Measurements from ENCODE around the gene XRCC6.
"Not testable (repeated sequence)": the region's sequence is repeated elsewhere in the genome, so short reads cannot be mapped to it uniquely, and the experiment has no call there.

Gene XRCC6

DNA sequence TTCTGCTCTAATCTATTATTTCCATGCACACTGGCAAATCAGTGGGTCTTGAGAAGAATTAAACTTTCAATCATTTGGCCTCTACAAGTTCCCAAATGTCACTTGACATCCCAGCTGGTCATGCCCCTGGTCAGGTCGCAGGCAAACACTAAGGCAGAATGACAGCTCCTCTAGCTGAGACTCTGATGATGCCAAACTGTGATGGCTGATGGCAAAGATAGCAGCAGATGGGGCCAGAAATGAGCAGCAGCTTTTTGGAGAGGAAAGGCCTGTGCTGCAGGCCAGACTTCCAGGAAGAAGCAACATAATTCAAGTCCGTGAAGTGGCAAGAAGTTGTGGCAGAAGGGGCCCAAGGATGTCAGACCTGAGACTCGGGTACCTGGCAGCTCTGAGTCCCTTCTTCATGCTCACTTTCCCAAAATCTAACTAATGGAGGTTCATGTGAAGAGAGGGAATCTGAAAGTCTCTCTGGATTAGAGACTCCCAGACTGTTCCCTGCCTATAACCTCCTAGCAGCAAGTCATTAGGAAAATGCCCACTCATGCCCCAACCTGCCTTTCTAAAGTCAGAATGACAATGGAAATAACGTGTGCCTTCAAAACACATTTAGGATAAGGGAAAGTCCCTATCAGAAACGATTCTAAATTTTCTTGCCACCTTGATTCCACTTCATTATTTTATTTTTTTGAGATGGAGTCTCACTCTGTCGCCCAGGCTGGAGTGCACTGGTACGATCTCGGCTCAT lies 22.0 kb upstream of the XRCC6 start:
- no peak for DNase-seq (ENCODE audit: low read depth in 2 of 2)

DNA sequence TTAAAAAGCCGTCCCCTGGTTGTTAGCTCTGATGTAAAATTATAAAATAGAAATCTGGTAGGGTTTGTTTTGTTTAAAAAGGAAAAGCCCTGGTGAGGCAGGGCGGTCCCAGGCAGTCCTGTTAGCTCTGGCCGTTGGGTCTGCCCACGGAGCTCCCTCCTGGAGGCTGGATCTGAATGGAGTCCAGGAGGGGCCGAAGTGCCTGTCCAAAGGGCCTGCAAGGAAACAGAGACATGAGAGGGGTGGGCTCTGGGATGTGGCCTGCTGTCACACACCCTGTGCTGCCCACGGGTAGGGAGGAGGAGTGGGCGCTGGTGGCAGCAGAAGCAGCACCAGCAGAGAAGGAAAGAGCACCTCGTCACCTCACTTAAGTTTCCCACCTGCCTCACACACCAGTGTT lies 20.1 kb upstream of the XRCC6 start:
- DNase-seq (ENCODE audit: low read depth in 2 of 2), result no peak

DNA sequence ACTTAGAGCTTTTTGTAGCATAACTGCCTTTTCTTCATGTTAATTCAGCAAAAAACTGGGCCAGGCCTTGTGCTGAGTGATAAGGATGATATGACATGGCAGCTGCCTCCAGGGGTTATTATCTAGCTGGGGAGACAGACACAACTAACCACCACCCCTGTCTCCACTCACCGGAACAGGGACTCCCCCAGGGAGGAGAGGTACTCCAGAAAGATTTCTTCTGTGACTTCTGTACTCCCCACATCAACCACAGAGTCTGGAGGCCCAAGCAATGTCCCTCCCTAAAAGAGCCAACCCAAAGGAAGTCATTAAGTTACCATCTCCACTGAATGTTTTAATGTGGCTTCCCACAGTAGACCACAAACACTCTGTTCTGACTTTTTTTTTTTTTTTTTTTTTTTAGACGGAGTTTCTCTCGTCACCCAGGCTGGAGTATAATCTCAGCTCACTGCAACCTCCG lies 17.2 kb upstream of the XRCC6 start:
- DNase-seq (ENCODE audit: low read depth in 2 of 2), result peak; percentile 32 to 64

DNA sequence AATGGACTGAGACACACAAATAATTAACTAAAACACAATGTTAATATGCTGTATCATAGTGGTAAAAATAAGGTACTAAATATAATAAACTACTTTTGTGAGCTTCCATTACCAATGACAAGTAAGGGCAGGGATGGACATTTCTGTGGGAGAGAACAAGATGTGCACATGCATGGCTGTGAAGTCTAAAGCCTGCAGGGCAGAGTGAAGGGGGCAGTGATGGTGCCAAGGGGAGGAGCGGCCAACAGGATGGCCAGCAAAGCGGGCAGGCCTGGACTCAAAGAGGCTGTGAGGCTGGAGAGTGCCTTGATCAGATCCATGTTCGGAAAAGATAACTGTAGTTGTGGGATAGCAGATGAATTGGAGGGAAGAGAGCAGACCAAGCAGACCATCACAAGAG lies 12.7 kb upstream of the XRCC6 start:
- DNase-seq (ENCODE audit: low read depth in 2 of 2), result no peak

DNA sequence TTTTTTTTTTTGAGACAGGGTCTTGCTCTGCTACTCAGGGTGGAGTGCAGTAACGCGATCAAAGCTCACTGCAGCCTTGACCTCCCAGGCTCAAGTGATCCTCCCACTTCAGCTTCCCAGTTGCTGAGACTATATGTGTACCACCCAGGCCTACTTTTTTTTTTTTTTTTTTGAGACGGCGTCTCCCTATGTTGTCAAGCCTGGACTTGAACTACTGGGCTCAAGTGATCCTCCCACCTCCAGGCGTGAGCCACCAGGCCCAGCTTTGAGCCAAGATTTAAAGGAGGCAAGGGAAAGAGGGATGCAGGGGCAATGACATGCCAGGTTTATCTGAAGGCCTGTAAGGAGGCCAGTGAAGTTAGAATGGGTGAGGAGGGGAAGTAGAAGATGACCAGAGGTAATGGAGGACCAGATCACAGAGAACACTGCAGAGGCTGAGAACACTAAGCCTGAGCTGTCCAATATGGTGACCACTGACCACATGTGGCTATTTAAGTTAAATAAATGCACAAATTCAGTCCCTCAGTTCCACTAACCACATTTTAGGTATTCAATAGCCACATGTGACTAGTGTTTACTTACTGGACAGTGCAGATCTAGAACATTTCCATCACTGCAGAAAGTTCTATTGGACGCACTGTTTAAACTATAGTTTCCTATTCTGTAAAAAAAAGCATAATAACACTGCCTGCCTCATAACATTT lies 8.3 kb upstream of the XRCC6 start:
- DNase-seq (ENCODE audit: low read depth in 2 of 2), result no peak

DNA sequence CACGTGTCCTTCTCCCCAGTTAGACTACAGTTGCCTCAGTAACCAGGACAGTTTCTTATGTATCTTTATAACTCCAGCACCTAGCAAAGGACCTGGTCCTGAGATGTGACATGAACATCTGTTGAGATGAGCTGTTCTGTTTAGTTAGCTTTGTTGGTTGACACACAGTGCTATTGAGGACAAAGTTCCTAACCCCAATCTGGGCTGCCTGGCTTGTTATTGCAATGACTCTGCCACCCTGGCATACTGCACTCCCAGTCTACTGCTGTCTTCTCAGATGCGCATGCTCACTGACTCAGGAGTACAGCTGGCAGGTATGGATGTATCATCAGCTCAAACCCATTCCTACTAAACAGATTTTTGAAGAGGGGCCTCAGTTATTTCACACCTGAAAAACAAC lies 7.6 kb upstream of the XRCC6 start:
- no peak for DNase-seq (ENCODE audit: low read depth in 2 of 2)

DNA sequence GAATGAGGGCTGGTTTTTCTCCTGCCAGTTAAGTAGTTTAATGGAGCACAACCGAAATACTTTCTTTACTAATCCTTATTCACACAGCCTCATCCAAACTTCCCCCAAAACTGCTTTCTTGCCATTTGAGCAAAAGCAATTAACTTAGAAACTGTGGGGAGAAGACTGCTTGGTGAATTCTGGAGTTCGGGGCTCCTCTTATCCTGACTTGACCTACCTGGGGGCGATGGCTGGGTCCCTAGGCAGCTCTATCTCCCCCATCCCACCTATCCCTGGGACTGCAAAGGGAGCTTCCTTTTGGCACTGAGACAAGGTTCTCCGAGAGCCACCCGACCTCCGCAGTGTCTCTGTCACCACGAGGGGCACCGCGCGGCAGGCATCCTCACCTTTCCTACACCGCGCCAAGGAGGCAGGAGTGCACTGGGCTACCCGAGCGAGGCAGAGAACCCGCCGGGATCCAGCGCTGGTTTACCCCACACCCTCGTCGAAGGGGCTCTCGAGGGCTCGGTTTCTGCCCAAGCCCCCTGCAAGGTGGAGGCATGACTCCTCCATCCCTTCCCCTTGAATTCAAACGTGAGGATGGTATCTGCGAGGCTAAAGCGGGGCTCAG lies 1.0 kb upstream of the XRCC6 start:
- DNase-seq (ENCODE audit: low read depth in 2 of 2), result peak; percentile 42 to 44

DNA sequence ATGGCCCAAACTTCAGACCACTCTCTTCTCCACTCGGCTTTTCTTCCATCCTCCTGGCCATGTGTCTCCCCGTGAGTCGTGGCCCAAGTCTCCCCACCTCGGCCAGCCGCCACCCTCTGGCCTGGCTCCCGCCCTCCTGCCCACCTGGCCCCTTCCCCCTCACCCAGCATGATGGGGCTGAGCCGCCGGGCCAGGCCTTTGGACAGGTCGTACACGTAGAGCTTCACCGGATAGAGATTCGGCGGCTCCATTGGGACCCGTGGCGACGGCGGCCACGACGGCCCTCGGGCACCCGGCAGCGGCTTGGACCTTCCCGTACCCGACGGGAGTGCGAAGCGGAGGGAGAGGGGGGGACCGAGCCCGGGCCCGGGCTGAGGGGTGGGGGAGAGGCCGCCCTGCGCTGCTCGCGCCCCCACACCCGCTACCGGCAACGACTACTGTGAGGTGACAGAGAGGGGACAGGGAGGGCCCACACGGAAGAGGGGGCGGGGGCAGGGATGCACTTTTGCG lies 451 bp upstream of the XRCC6 start, which contains the start of gene DESI1:
DESI1 (minus strand) TSS at position 455 of the 510 bp plus-strand sequence; CDS start at position 251, 204 bp downstream.
- DNase-seq (ENCODE audit: low read depth in 2 of 2), result peak in 1 of 2 donors; percentile 17

DNA sequence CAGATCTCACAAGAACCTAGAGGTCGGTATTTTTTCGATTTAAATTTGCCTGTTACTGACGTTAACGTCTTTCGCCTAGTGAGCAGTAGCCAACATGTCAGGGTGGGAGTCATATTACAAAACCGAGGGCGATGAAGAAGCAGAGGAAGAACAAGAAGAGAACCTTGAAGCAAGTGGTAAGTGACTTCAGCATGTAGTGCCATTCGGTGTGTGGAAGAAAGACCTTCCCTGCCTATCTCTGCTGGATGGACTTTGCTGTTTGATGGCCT lies 750 bp downstream of the XRCC6 start:
- no peak for DNase-seq (ENCODE audit: low read depth in 2 of 2)

DNA sequence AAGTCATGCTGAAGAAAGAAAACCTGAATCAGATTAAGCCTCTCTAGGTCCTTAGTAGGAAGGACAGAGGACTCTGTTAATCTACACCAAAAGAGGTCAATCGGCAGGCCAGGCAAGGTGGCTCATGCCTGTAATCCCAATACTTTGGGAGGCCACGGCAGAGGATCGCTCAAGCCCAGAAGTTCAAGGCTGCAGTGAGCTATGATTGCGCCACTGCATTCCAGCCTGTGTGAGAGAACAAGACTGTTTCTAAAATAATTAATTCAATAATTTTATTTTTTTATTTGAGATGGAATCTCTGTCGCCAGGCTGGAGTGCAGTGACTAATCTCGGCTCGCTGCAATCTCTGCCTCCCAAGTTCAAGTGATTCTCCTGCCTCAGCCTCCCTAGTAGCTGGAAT lies 4.5 kb downstream of the XRCC6 start:
- no peak for DNase-seq (ENCODE audit: low read depth in 2 of 2)

DNA sequence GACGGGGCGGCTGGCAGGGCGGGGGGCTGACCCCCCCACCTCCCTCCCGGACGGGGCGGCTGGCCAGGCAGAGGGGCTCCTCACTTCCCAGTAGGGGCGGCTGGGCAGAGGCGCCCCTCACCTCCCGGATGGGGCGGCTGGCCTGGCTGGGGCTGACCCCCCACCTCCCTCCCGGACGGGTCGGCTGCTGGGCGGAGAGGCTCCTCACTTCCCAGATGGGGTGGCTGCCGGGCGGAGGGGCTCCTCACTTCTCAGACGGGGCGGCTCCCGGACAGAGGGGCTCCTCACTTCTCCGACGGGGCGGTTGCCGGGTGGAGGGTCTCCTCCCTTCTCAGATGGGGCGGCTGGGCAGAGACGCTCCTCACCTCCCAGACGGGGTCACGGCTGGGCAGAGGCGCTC lies 10.0 kb downstream of the XRCC6 start:
- not testable (repeated sequence) for DNase-seq (ENCODE audit: low read depth in 2 of 2)

DNA sequence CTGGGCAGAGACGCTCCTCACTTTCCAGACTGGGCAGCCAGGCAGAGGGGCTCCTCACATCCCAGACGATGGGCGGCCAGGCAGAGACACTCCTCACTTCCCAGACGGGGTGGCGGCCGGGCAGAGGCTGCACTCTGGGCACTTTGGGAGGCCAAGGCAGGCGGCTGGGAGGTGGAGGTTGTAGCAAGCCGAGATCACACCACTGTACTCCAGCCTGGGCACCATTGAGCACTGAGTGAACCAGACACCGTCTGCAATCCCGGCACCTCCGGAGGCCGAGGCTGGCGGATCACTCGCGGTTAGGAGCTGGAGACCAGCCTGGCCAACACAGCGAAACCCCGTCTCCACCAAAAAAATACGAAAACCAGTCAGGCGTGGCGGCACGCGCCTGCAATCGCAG lies 10.5 kb downstream of the XRCC6 start:
- DNase-seq (ENCODE audit: low read depth in 2 of 2), result not testable (repeated sequence)

DNA sequence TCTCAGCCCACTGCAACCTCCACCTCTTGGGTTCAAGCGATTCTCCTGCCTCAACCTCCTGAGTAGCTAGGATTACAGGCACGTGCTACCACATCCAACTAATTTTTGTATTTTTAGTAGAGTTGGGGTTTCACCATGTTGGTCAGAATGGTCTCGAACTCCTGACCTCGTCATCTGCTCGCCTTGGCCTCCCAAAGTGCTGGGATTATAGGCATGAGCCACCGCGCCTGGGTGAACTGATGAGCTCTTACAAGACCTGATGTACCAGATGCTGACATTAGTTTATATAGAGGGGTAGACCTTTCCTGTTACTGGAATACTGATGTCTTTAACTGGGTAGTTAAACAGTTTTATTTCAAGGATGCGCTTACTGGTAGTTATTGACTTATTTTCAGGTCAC lies 13.5 kb downstream of the XRCC6 start:
- DNase-seq (ENCODE audit: low read depth in 2 of 2), result not testable (repeated sequence)

DNA sequence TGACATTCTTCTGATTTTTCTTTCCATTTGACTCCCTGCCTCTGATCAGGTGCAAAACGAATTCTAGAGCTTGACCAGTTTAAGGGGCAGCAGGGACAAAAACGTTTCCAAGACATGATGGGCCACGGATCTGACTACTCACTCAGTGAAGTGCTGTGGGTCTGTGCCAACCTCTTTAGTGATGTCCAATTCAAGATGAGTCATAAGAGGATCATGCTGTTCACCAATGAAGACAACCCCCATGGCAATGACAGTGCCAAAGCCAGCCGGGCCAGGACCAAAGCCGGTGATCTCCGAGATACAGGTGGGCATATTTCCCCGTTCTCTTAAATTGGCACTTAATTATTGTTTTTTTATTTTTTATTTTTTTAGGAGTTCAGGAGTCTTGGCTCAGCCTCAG lies 15.4 kb downstream of the XRCC6 start:
- DNase-seq (ENCODE audit: low read depth in 2 of 2), result no peak

DNA sequence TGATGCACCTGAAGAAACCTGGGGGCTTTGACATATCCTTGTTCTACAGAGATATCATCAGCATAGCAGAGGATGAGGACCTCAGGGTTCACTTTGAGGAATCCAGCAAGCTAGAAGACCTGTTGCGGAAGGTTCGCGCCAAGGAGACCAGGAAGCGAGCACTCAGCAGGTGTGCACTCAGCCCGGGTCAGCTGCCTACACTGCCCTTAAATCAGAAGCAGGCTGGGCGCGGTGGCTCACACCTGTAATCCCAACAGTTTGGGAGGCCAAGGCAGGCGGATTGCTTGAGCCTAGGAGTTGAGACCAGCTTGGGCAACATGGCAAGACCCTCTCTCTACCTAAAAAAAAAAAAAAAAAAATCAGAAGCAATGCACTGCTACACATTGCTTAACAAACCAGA lies 16.5 kb downstream of the XRCC6 start:
- not testable (repeated sequence) for DNase-seq (ENCODE audit: low read depth in 2 of 2)

DNA sequence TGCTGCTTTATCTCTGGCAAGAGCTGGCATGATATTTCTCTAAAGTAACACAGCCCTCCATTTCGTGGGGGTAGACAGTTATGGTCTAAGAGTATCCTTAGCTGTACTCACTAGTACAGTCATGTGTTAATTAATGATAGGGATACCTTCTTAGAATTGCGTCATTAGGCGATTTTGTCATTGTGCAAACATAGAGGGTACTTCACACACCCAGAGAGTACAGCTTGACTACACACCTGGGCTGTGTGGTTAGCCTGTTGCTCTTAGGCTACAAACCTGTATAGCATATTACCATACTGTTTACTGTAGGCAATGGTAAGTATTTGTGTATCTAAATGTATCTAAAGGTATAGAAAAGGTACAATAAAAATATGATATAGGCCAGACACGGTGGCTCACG lies 17.0 kb downstream of the XRCC6 start:
- DNase-seq (ENCODE audit: low read depth in 2 of 2), result no peak

DNA sequence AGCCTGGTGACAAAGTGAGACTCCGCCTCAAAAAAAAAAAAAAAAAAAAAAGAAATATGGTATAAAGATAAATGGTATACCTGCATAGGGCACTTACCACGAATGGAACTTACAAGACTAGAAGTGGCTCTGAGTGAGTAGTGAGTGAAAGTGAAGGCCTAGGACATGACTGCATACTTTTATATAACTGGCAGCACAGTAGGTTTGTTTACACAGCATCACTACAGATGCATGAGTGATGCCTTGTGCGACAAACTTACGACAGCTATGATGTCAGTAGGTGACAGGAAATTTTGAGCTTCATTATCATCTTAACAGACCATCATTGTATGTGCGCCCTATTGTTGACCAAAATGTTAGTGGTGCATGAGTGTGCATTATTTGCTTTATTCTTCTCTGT lies 17.7 kb downstream of the XRCC6 start:
- DNase-seq (ENCODE audit: low read depth in 2 of 2), result no peak

DNA sequence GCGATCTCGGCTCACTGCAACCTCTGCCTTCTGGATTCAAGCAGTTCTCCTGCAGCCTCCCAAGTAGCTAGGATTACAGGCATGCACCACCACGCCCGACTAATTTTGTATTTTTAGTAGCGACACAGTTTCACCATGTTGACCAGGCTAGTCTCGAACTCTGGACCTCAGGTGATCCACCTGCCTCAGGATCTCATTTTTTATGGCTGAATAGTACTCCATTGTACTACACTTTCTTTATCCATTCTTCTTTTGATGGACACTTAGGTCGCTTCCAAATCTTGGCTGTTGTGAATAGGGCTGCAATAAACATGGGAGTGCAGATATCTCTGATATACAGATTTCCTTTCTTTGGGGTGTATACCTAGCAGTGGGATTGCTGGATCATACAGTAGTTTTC lies 20.8 kb downstream of the XRCC6 start:
- no peak for DNase-seq (ENCODE audit: low read depth in 2 of 2)

DNA sequence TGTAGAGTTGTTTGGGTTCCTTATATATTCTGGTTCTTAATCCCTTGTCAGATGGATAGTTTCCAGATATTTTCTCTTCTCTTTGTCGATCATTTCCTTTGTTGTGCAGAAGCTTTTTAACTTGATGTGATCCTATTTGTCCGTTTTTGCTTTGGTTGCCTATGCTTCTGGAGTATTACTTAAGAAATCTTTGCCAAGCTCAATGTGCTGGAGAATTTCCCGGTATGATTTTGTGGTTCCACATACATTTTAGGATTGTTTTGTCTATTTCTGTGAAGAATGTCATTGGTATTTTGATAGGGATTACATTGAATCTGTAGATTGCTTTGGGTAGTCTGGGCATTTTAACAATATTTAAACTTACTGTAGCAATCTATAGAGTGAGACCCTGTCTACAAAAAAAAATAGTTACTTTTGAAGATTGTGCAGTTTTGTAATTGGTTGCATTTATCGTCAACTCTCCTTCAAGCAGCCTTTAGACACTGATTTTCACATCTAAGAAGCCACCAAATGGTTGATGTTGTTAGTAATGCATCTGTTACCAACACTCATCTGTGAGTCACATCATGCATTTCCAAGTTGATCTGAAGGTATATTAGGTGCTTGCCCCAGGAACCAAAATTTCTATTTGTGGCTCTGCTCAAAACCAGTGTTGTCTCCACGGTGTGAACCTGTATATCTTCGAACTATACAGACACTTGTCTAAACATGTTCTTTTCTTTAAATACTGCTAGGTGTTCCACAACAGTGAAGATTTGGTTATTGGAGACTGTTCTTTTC lies 21.4 kb downstream of the XRCC6 start:
- DNase-seq (ENCODE audit: low read depth in 2 of 2), result no peak

DNA sequence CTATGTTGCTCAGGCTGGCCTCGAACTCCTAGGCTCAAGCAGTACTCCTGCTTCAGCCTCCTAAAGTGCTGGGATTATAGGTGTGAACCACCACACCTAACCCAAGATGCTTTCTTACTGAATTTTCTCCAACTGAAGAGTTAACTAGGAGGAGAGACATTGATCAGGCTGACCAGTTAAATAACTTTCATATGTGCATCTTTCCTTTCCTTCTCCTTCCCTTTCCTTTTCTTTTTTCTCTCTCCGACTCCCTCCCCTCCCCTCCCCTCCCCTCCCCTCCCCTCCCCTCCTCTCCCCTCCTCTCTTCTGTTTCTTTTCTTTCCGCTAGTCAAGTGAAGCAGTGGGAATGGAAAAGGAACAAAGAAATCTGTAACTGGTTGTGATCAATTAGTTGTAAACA lies 26.7 kb downstream of the XRCC6 start:
- no peak for DNase-seq (ENCODE audit: low read depth in 2 of 2)

DNA sequence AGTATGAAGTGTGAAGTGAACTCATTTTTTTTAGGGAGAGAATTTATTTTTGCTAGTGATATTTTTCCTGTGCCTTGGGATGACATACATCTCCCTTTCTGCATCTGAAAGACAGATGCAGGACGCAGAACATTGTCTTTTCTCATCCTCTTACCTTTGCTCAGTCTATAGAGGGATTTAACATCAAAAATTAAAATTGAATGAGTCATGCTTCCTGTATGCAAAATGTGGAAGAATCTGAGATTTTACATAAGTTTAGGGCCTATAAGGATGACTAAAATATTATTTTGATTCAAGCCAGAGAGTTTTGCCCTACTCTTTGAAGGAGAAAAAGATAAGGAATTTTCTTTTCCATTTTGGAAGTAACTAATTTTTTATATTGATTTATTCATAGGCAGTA lies 27.3 kb downstream of the XRCC6 start:
- DNase-seq (ENCODE audit: low read depth in 2 of 2), result no peak

DNA sequence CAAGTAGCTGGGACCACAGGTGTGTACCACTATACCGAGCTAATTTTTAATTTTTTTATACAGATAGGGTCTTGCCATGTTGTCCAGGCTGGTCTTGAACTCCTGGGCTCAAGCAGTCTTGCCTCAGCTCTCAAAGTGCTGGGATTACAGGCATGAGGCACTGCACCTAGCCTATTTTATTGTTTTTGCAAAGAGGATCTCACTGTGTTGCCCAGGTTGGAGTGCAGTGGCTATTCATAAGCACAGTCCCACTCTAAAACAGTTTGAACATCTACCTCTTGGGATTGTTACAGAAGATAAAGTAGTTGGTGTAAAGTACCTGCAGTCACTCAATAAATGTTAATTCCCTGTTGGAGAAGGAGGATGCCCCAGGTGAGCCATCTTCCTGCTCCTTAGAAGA lies 29.1 kb downstream of the XRCC6 start:
- no peak for DNase-seq (ENCODE audit: low read depth in 2 of 2)
